WERI-Rb-1 (cell line): ENCODE measurements around the gene DRD4.

Source experiments
- DNase-seq: peaks from one replicate; pipeline ENCODE4 v3.0.0-alpha.2; 2020
- H3K27ac ChIP-seq: fragments of 250-450 bp; sonication (Bioruptor Pico); 2 replicates; pipeline ENCODE4 v1.5.1; 2020; ENCODE audit warnings: mild to moderate bottlenecking, moderate library complexity
- H3K27me3 ChIP-seq: fragments of 250-450 bp; sonication (Bioruptor Pico); 2 replicates; pipeline ENCODE4 v1.5.1; 2021; ENCODE audit warnings: mild to moderate bottlenecking, low read depth, moderate library complexity; ENCODE audit not compliant: insufficient read depth, severe bottlenecking
- H3K36me3 ChIP-seq: fragments of 250-450 bp; sonication (Bioruptor Pico); 2 replicates; pipeline ENCODE4 v1.5.1; 2020; ENCODE audit warnings: mild to moderate bottlenecking, moderate library complexity
- H3K4me3 ChIP-seq: 2 replicates; pipeline ENCODE4 v1.5.1; 2011; ENCODE audit warnings: low read depth, mild to moderate bottlenecking, control low read depth, low read length
- H3K9me3 ChIP-seq: fragments of 250-450 bp; sonication (Bioruptor Pico); 2 replicates; pipeline ENCODE4 v1.5.1; 2021; ENCODE audit warnings: mild to moderate bottlenecking, moderate library complexity; ENCODE audit not compliant: severe bottlenecking
- CTCF ChIP-seq: IDR thresholded peaks from 2 replicates; pipeline ENCODE4 v1.5.1; 2011; ENCODE audit warnings: low read depth, mild to moderate bottlenecking, control low read depth, inconsistent platforms, low read length

The DRD4 gene

GRCh38 chr11:607020-607780 is 29.9 kb upstream of the DRD4 start:
- H3K36me3 ChIP-seq: peaks cover 96% of the 10 kb centered on the region
- no peak overlapping the region for H3K4me3 ChIP-seq
- DNase-seq: no peak
- no peaks in the 10 kb centered on the region for H3K27me3 ChIP-seq
- TF ChIP-seq CTCF: no peak
- H3K9me3 ChIP-seq: no peaks in the 10 kb centered on the region
- H3K27ac ChIP-seq: no peak overlapping the region

- no peak for TF ChIP-seq CTCF
- Histone ChIP-seq H3K4me3 (no peak overlapping the region), H3K9me3 (no peaks in the 10 kb centered on the region), H3K27ac (no peak overlapping the region), H3K36me3 (peaks cover 98% of the 10 kb centered on the region), H3K27me3 (no peaks in the 10 kb centered on the region)
- no peak for DNase-seq
Measured at GRCh38 chr11:607971-608659, 29.0 kb upstream of the DRD4 start.

- no peak for TF ChIP-seq CTCF
- Histone ChIP-seq H3K27me3 (no peaks in the 10 kb centered on the region), H3K4me3 (no peak overlapping the region), H3K27ac (no peak overlapping the region), H3K36me3 (peaks cover 95% of the 10 kb centered on the region), H3K9me3 (no peaks in the 10 kb centered on the region)
- no peak for DNase-seq
Measured at GRCh38 chr11:608791-609251, 28.2 kb upstream of the DRD4 start.

- no peak for DNase-seq
- TF ChIP-seq CTCF: no peak
Measured at GRCh38 chr11:609341-609811, 27.7 kb upstream of the DRD4 start.

GRCh38 chr11:610146-610801 is 26.8 kb upstream of the DRD4 start:
- Histone ChIP-seq H3K36me3 (peaks cover 87% of the 10 kb centered on the region), H3K27me3 (no peaks in the 10 kb centered on the region), H3K4me3 (no peak overlapping the region), H3K9me3 (no peaks in the 10 kb centered on the region), H3K27ac (no peak overlapping the region)
- no peak for DNase-seq
- TF ChIP-seq CTCF: no peak

More at GRCh38 chr11:609341-609811, 27.7 kb upstream of the DRD4 start:
- H3K4me3 ChIP-seq: no peak overlapping the region
- no peaks in the 10 kb centered on the region for H3K27me3 ChIP-seq
- H3K36me3 ChIP-seq: peaks cover 90% of the 10 kb centered on the region
- no peaks in the 10 kb centered on the region for H3K9me3 ChIP-seq
- H3K27ac ChIP-seq: no peak overlapping the region
